DMS114 treated with DMSO at 0.1 percent for 48 hours (cell line): ENCODE data around the gene MZF1.

Source experiments
- DNase-seq: peaks from one replicate; lab custom pipeline; 2025; ENCODE audit not compliant: unreplicated experiment; lab: John Stamatoyannopoulos, UW

Gene MZF1

GRCh38 chr19:58514564-58515022 is 58.5 kb downstream of the MZF1 start:
- no peak for DNase-seq

- DNase-seq: no peak
Measured at GRCh38 chr19:58513694-58514563, 59.2 kb downstream of the MZF1 start.

- DNase-seq: no peak
Measured at GRCh38 chr19:58513213-58513693, 59.9 kb downstream of the MZF1 start.
